Left forelimb (tissue), 1 donor: ENCODE results near the gene SLC22A13.
"Not testable (repeated sequence)": the region's sequence is repeated elsewhere in the genome, so short reads cannot be mapped to it uniquely, and the experiment has no call there.

ENCODE experiments used
- DNase-seq: peaks from one replicate; pipeline ENCODE4 v3.0.0-alpha.2; 2018; ENCODE audit warnings: low spot score

SLC22A13 gene

DNA sequence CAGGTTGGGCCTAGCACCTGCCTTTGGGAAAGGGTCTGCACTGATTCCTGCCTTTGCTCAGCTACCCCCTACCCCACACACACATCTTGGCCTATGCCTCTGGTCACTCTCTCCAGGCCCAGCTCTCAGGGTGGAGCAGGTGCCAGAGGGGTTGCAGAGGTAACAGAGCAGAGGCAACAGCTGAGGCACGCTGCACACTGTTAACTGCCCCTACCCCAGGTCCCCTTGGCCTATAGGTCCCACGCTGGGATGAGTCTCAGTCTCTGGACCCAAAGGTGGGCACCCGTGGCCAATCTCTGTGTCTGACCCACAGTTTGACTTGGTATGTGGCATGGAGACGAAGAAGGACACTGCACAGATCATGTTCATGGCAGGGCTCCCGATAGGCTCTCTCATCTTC lies 41.3 kb downstream of the SLC22A13 start:
- DNase-seq, result no peak

DNA sequence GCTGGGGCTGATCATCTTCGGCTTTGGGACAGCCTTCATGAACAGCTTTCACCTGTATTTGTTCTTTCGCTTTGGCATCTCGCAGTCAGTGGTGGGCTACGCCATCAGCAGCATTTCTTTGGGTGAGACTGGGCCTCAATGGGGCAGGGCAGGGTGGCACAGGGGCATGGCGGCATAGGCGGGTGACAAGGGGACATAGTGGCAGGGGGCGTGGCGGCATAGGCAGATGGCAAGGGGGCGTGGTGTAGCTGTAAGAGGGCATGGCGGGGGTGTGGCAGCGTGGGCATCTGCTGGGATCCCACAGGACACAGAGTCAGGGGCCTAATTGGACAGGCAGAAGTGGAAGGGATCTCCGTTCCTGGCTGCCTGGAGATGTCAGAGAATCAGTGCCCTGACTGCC lies 42.0 kb downstream of the SLC22A13 start:
- no peak for DNase-seq

DNA sequence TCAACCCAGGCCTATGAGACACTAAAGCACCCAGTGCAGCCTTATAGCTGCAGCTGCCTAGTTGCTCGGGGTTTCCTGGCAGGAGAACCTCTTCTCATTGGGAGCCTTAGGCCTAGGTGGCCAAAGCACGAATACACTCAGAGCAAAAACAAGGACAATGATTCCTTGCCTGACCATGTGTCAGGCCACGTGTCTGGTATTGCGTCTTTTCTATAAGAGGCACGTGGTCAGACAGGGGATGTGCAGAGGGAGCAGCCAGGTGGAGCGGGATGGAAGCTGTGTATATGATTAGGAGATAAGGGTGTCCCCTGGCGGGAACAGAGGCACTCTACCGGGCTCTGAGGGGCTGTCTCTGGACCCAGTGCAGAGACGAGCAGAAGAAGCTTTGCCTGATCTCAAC lies 42.8 kb downstream of the SLC22A13 start:
- no peak for DNase-seq

DNA sequence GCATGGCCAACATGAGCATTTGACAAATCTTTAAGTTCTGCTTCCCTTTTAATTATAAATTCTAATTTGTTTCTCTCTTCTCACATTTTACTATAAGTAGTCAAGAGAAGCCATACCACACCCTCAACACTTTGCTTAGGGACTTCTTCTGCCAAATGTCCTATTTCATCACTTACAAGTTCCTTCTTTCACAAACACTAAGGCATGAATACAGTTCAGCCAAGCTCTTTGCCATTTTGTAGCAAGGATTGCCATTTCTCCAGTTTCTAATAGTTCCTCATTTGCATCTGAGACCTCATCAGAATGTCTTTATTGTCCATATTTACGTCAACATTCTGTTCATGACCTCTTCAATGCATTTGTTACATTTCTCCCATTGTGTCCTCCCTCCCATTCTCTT lies 45.9 kb downstream of the SLC22A13 start:
- no peak for DNase-seq

DNA sequence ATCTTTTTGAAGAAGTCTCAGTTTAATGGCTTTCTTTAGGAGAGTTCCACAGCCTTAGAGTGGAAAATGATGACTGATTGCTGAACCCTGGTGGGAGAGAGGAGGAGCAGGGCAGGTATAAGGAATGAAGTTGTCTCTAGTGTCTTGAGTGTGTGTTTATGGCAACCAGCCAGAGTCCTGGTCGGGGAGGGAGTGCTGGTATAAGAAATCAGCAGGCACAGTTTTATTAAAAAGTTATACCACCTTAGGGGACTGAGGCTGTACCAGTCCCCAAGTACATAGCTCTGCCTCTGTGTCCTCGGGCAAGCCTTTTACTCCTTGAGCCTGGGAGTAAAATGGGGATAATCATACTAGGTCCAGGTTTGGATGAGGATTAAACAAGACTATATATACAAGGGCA lies 46.3 kb downstream of the SLC22A13 start:
- DNase-seq, result no peak

DNA sequence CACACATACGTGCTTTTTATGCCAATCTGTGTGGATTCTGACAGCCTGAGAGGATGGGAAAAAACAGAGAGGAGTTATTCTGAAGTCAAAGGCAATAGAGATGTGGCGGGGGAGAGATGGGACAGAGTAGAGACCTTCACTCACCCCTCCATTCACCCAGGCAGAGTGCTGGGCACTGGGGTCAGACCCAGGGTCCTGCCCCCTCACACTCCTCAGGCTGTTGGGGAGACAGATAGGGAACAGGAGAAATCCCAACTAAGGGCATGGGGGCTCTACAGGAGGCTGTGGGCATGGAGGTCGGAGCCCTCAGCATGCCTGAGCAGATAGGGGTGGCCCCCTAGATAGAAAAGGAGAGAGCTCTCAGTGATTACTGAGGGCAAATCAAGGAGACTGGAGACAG lies 46.7 kb downstream of the SLC22A13 start:
- no peak for DNase-seq

DNA sequence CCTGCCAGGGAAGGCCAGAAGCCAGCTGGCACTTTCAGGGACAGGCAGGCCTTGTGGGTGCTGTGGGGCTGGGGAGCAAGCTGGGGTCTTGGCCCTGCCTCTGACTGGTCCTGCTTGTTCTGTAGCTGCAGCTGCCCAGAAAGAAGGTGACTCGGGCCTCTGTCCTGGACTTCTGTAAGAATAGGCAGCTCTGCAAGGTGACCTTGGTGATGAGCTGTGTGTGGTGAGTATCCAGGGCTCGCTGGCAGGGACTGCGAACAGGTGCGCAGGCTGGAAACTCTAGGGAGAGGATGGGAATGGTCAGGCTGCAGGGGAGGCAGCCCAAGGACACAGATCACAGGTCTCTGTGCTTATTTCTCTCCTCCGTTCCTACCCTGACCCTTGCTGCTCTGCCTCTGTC lies 47.7 kb downstream of the SLC22A13 start:
- DNase-seq, result no peak

DNA sequence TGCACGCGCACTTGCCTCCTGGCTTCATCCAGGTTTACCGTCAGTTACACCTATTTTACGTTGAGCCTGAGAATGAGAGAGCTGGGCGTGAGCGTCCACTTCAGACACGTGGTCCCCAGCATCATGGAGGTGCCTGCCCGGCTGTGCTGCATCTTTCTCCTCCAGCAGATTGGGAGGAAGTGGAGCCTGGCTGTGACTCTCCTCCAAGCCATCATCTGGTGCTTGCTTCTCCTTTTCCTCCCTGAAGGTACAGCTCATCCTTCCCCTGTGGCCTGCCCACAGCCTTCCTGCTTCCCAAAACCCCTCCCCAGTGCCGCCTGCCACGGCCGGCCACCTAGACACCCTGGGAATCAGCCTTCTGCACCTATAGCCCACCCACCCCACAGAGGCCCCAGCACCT lies 48.1 kb downstream of the SLC22A13 start:
- DNase-seq, result no peak

DNA sequence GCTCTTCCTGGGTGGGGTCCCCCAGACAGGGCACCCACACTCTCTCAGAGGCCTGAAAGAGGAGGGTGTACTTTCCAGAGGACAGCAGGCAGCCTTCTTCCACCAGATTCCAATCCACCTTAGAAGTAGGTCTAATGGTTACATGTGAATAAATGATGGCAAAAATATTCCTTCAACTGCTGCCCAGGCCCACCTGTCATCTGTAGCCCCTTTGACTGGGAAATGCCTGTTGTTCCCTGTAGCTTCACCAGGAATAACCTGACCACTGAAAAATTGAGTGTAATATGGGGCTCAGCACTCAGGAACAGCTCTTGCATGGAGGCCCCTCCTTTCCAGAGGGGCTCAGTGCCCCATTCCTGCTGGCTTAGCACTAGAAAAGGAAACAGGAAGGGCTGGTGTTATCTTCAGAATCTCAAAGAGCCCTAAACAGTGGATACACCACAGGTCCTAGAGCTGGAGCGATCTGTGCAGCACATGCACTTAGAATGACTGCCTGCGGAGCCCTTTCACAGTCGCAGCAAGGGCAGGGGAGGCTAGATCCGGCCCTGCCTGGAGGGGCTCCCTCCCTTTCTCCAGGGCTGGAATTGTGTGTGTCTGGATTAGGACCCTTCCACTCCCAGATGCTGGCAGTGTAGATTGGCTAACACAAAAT lies 48.6 kb downstream of the SLC22A13 start:
- no peak for DNase-seq

DNA sequence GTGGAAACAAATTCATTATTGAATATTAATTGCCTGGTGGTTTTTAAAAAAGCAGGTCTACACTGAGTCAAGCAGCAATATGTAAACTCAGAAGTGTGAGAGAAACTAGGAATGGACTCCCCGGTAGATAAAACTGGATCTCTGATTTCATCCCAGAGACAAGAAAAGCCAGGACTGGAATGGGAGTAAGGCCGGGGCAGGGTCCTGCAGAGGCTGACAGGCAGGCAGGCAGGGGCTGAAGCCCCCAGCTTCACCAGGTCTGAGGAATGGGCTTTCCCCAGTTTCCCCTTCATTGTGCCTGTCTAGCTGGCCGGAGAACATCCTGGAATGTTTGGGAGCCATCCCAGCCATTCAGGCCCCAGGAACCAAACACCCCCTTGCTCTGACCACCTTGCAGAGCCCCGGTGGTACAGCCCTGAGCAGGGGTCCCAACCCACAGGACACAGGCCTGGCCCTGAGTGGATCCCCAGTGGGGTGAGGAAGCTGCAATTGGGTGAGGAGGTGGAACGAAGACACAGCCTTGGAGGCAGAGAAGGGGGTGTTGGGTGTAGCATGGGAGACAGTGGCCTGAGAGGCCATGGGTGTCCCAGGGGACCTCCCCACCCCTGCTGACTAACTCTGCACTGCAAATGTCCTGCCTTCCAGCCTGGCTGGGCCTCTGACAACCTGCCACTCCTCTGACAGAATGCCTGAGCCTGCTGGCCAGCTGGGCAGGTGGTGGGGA lies 49.3 kb downstream of the SLC22A13 start:
- no peak for DNase-seq

DNA sequence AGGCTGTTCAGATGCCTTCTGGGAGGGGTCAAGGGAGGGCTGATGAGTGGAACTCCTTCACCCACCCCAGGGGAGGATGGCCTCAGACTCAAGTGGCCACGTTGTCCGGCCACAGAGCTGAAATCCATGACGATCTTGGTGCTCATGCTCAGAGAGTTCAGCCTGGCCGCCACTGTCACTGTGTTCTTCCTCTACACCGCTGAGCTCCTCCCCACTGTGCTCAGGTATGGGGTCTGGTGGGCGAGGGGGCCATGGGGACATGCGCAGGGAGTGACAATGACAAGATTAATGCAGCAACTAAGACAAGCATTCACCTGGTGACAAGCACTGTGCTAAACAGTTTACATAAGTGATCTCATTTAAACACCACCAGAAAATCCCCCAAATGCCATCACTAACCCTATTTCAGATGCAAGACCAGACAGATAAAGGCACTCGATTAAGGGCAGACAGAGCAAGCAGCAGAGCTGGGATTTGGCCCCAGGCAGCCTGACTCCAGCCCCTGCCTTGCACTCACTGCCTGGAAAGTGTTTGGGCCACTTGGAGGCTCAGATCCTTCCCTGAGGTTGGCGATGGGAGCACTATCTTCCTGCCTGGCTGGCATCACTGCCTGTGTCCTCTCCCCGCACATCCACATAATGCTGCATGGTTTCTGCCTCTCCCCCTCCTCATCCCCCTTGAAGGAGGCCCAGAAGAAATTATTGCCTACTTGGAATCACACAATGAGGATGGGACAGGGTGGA lies 50.0 kb downstream of the SLC22A13 start:
- no peak for DNase-seq

DNA sequence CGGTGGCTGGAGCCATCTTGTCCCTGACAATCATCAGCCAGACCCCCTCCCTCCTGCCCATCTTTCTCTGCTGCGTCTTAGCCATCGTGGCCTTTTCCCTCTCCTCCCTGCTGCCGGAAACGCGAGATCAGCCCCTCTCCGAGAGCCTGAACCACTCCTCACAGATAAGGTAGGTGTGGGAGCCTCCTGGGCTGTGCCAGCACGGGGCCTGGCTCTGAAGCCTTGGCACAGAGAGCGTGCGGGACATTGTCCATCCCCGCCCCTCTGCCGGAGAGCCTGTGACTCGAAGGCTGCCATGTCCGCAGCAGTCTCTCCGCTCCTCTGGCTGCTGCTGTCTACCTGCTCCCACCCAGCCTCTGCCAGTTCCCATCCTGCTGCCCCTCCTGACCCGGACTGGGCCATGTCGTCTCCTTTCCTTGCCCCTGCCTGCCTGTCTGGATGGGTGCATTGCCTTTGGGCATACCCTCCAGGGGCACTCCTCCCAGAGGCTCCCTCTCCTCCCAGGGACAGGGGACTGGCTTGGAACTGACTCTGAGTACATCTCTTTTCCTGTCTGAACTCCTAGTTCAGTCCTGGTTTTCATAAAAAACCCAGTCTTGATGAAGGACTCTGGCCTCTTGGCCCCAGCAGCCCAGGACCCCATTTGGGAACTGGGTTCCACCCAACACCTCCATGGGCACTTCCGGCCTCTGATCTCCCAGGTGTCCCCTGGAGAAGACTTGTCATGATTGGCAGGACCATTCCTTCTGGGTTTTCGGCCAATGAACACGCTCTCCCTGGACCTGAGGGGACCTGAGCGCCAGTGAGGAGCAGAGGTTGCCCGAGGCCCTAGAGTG lies 51.0 kb downstream of the SLC22A13 start:
- no peak for DNase-seq

DNA sequence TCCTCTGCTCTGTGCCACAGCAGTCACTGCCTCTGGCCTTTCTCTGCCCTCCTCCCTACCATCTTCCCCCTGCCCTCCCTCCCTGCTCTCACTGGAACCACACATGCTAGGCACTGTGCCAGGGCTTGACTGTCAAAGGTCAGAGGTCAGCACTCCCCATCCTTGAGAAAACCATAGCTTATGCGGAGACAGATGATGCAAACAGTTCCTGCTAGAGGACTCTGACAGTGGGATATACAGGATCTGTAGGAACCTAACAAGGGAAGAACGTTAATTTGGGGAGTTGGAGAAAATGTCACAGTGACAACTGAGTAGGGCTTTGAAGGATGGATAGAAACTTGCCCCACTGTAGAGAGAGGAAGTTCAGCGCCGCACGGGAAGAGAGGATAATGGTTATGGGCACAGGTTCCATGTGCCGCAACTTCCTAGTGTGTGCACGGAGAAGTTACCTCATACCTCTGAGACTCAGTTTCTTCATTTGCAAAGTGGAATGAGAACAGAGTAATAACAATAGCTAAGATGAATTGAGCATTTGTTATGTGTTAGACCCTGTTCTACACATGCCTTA lies 51.7 kb downstream of the SLC22A13 start:
- DNase-seq, result no peak

DNA sequence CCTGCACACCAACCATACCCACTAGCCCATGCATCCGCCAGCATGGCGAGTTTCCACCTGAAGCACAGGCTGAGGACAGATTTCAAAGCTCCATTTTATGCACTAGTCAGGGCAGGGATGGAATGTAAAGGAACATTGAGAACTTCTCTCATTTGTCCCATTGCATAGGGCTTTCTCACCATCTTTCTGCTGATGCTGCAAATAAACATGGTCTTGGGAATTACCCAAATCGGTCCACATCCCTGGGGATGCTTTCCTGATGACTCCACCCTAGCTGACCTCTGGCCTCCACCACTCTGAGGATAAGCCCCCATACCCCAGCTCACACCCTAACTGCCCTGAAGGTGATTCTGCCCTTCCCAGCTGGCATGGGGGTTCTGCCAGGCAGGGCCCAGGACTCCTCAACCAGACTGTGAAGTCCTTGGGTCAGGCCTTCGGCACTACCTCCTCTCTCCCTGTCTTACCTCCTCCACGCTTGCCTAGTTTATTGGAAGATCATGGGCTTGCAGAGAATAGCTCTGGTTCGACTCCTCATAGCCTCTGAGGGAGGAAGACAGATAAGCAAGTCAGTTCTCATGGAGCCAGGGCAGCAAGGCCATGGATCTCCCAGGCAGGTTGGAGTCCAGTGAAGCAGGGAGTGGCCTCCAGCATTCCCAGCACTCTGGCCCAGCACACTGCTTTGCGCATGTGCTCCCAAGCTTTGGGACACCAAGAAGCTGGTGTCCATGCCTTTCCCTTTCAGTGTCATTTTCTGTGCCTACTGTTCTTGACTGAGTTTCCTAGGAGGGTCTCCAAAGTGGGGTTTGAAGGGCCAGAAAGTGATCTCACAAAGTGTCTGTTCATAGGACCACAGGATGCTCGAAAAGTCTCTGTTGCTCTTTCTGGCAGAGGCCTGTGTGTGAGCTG lies 53.4 kb downstream of the SLC22A13 start:
- no peak for DNase-seq

DNA sequence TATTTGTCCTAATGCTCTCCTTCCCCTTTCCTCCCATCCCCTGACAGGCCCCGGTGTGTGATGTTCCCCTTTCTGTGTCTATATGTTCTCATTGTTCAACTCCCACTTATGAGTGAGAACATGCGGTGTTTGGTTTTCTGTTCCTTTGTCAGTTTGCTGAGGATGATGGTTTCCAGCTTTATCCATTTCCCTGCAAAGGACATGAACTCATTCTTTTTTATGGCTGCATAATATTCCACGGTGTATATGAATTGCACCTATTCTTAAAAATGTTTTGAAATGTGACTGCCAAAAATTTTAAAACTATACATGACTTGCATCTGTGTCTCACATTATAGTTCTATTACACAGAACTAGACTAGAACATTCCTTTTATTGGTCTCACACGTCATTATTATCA lies 55.0 kb downstream of the SLC22A13 start:
- DNase-seq, result not testable (repeated sequence)

DNA sequence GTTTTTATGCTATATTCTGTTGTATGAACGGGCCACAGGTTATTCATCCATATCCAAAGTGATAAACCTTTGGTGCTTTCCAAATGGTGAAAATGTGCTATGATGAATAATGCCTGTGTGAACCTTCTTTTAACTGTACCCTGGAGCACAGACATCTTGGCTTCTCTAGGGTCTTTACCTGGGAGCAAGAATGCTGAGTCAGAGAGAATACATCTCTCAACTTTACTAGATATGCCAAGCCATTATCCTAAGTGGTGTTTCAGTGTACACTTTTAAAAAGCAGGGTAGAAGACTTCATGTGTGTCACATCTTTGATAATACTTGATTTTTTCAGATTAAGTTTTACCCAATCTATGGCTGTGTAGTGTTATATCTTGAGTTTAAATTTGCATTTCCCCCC lies 57.4 kb downstream of the SLC22A13 start:
- DNase-seq, result no peak

DNA sequence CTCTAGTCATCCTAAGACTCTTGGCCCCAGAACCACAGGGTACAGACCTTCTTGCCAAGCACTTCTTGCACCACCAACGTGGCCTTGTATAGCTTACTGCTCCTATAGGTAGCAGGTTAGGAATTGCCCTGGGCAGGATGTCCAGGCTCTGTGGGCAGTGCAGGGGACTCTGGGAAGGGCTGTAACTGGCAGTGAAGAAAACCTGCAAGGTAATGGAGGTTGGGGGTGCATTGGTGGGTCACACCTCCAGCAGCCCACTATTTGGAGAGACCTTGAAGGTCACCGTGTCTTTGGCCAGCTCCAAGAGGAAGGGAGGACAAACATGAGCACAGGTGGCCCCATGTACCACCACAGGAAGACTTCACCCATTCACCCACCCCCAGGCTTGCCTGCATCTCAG lies 59.6 kb downstream of the SLC22A13 start:
- no peak for DNase-seq

DNA sequence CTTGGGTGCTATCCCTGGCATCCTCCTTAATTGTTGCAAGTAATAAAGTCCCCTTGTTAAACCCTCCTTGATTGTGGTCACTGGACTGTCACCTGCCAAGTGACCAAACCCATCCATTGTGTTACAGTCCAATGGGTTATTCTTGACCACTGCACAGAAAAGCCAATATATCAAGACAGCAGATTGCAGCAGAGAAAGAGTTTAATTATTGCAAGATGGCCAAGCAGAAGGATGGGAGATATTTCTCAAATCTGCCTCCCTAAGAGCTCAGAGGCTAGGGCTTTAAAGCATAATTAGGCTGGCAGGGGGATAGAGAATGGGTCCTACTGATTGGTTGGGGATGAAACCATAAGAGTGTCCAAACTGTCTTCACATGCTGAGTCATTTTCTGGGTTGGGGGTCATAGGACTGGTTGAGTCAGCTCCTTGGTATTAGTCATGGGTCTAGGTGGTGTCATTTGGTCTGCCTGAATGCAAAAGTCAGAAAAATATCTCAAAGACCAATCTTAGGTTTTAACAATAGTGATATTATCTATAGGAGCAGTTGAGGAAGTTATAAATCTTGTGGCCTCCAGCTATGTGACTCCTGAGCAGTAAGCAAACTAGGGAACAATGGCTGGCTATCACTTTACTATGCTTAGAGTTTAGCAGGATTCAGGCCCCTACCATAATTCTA lies 61.9 kb downstream of the SLC22A13 start:
- no peak for DNase-seq
